ENCODE measurements around the gene XPO6.

Gene XPO6

GRCh38 chr16:28096983-28097899 is 114.5 kb downstream of the XPO6 start:
- in situ Hi-C loops (cut with HindIII; ENCODE audit: low sequenced_read_pairs), result no loop called here
- no peak for DNase-seq (ENCODE audit: low read depth)
- H3K4me3 ChIP-seq (ENCODE audit: low read depth, low read length), result no peak overlapping the region
- TF ChIP-seq, protein P1, sequence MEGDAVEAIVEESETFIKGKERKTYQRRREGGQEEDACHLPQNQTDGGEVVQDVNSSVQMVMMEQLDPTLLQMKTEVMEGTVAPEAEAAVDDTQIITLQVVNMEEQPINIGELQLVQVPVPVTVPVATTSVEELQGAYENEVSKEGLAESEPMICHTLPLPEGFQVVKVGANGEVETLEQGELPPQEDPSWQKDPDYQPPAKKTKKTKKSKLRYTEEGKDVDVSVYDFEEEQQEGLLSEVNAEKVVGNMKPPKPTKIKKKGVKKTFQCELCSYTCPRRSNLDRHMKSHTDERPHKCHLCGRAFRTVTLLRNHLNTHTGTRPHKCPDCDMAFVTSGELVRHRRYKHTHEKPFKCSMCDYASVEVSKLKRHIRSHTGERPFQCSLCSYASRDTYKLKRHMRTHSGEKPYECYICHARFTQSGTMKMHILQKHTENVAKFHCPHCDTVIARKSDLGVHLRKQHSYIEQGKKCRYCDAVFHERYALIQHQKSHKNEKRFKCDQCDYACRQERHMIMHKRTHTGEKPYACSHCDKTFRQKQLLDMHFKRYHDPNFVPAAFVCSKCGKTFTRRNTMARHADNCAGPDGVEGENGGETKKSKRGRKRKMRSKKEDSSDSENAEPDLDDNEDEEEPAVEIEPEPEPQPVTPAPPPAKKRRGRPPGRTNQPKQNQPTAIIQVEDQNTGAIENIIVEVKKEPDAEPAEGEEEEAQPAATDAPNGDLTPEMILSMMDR (IDR thresholded peaks at IDR 0.05; ENCODE audit: low read depth, low read length, missing control alignments), result no peak

- in situ Hi-C loops (cut with HindIII; ENCODE audit: low sequenced_read_pairs), result no loop called here
- DNase-seq (ENCODE audit: low read depth), result no peak
- H3K4me3 ChIP-seq (ENCODE audit: low read depth, low read length), result no peak overlapping the region
- TF ChIP-seq, protein P1 (IDR thresholded peaks at IDR 0.05; ENCODE audit: low read depth, low read length, missing control alignments), result no peak
Measured at GRCh38 chr16:28093385-28093725, 118.4 kb downstream of the XPO6 start.

- H3K4me3 ChIP-seq (ENCODE audit: low read depth, low read length), result no peak overlapping the region
- no peak for DNase-seq (ENCODE audit: low read depth)
- in situ Hi-C loops (cut with HindIII; ENCODE audit: low sequenced_read_pairs), result no loop called here
- TF ChIP-seq, protein P1 (IDR thresholded peaks at IDR 0.05; ENCODE audit: low read depth, low read length, missing control alignments), result no peak
Measured at GRCh38 chr16:28092721-28093384, 118.9 kb downstream of the XPO6 start.

- H3K4me3 ChIP-seq (ENCODE audit: low read depth, low read length), result no peak overlapping the region
- no peak for DNase-seq (ENCODE audit: low read depth)
- TF ChIP-seq, protein P1 (IDR thresholded peaks at IDR 0.05; ENCODE audit: low read depth, low read length, missing control alignments), result no peak
- in situ Hi-C loops (cut with HindIII; ENCODE audit: low sequenced_read_pairs), result no loop called here
Measured at GRCh38 chr16:28091656-28092055, 120.1 kb downstream of the XPO6 start.

DNA sequence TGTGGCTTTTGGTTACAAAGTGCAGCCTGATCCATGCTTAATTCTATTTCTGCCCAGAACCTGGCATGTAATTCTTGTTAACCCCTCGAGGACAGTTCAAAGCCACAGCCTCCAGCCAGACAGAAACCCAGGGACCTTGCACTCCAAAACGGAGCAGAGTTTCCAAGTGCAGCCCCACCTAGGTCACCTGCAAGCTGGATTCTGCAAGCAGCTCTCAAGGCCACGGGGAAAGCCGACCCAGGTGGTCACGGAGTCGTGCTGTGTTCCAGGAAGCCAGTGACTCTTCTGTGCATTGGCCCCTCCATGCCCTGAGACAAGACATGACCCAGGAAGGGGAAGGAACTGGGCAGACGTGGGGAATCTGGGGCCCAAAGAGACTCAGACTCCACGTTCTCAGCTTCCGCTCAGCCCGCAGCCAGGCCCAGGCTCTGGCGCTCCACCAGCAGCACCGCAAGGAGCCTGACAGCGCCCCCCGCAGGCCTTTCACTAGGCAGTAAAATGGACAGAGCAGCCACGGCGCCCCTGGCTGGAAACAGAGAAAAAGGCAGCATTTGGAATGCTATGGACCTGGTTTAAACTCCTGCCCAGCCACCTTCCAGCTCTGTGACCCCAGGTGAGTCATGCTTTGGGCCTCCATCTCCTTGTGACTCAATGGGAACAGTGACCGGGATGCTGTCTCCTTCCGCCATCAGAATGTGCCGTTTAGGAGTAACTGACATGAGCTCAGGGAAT is 121.0 kb downstream of the XPO6 start:
- in situ Hi-C loops (cut with HindIII; ENCODE audit: low sequenced_read_pairs), result no loop called here
- DNase-seq (ENCODE audit: low read depth), result no peak
- TF ChIP-seq, protein P1 (IDR thresholded peaks at IDR 0.05; ENCODE audit: low read depth, low read length, missing control alignments), result peak; percentile 33

DNA sequence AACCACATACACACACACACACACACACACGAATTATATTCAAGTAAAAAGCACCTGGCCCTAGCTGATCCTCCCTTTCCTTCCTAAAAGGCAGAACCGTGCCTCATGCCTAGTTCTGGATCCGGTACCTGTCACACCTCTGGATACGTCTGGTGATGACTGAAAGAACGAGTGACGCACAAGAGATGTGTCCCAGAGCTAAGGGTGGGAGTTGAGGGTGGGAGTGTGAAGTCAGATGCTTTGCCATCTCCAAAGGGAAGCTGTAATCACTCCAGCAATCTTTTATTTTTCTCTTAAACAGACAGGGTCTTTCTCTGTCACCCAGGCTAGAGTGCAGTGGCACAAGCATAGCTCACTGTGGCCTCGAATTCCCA is 121.8 kb downstream of the XPO6 start:
- DNase-seq (ENCODE audit: low read depth), result no peak
- no peak overlapping the region for H3K4me3 ChIP-seq (ENCODE audit: low read depth, low read length)
- TF ChIP-seq, protein P1 (IDR thresholded peaks at IDR 0.05; ENCODE audit: low read depth, low read length, missing control alignments), result no peak
- in situ Hi-C loops (cut with HindIII; ENCODE audit: low sequenced_read_pairs), result no loop called here

More for the DNA sequence above, 121.0 kb downstream of the XPO6 start:
- no peak overlapping the region for H3K4me3 ChIP-seq (ENCODE audit: low read depth, low read length)

All from astrocyte of the cerebellum (primary cell).